ENCODE measurements around the gene CAPZB. TPM values are rescaled to one million over a fixed set of nuclear protein-coding genes. Genes with fewer than 3 reads are reported as not detected.

CAPZB gene
- polyA plus RNA-seq, 2 of the 4 experiments (the other 2 are of a cell fraction): 133 to 296 TPM

DNA sequence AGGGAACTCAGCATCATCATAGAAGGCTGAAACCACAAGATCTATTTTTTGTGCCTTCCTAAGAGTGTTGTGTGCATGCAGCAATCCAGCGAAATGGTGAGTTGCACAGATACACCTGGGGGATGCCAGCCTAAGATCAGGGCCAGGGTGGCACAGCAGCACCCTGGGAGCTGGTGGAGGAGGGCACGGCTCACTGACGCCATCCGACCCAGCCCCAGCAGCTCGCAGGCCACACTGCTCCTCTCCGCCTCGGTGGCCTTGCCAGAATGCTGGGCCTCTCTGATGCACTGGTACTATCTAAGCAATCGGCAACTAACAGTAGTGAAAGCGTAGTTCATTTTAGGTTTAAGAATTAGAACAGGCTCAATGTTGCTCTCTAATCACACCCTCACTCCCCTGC is 37.8 kb downstream of the CAPZB start (continued):
- TF ChIP-seq EHF (CRISPR knock-in tag; IDR thresholded peaks at IDR 0.05) (no peak), ZNF302 (CRISPR knock-in tag; IDR thresholded peaks at IDR 0.05) (no peak), SREBF2 (IDR thresholded peaks at IDR 0.05) (no peak), JUNB (IDR thresholded peaks at IDR 0.05) (no peak), HOXB5 (CRISPR knock-in tag; IDR thresholded peaks at IDR 0.05) (no peak), RNF2 (IDR thresholded peaks at IDR 0.05; ENCODE audit: borderline replicate concordance, low read depth) (no peak), POLR2AphosphoS2 (conservative IDR thresholded peaks at IDR 0.05; ENCODE audit: low read length) (no peak), EHMT2 (IDR thresholded peaks at IDR 0.05; ENCODE audit: low read depth) (no peak), ZFP36 (IDR thresholded peaks at IDR 0.05; ENCODE audit: borderline replicate concordance, partially characterized antibody) (no peak), MAZ (IDR thresholded peaks at IDR 0.05; ENCODE audit: borderline replicate concordance, low read depth, low read length) (no peak)
- TF ChIP-seq, protein P1, sequence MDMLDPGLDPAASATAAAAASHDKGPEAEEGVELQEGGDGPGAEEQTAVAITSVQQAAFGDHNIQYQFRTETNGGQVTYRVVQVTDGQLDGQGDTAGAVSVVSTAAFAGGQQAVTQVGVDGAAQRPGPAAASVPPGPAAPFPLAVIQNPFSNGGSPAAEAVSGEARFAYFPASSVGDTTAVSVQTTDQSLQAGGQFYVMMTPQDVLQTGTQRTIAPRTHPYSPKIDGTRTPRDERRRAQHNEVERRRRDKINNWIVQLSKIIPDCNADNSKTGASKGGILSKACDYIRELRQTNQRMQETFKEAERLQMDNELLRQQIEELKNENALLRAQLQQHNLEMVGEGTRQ (IDR thresholded peaks at IDR 0.05): no peak

DNA sequence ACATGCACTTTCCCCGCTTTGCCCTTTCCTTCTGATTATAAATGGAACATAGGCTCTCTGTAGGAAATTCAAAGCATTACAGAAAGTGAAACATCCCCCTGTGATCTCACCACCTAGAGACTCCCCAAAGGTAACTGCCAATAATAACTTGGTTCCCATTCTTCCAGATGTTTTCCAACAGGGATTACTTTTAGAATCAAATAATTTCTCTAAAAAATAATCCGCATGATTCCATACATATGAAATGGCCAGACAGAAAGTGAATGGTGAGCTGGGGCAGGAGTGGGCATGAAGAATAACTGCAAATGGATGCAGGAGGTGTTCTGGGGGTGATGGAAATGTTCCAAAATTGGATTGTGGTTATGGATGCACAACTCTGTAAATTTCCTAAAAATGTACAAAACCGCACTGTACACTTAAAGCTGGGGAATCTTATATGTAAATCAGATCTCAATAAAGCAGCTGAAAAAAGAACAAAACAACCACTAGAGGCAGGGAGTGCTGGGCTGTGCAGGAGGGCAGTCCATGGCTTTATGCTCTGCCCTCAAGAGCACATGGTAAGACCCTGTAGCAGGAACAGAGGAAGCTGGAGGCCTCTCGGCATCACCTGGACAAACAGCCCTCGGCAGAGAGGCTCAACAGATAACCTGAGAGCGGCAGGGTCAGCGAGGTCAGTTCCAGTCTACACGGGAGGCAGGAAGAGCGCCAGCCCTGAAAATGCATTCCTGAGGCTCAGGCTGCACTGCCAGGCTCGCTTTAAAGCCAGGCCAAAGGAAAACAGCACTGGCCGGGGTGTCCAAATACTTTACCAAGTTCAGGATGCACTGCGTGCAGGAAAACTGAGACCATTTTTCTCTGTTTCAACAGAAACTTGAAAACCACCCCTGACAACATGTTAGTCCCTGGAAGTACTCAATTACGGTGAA is 39.7 kb downstream of the CAPZB start:
- Histone ChIP-seq H3K4me3 (no peak overlapping the region), H3K27ac (peak overlapping the region; percentile 29 to 75; a peak in 5 of 6 replicates), H3K4me2 (peak overlapping the region; percentile 69), H3K9me3 (no peaks in the 10 kb centered on the region), H3K4me1 (peaks cover 94% of the 10 kb centered on the region)
- ChIA-PET POLR2A (interaction anchor here (0.6 kb wide), 1 partner anchor 166 kb away, joined by 4 read pairs; no protein-coding TSS in a partner anchor), CTCF (interaction anchor here (0.6 to 1.6 kb wide), 2 partner anchors 41 to 205 kb away, joined by 4 read pairs; no protein-coding TSS in a partner anchor)
- no peak for TF ChIP-seq ESRRA (IDR thresholded peaks at IDR 0.05; ENCODE audit: borderline replicate concordance, low read length)
- TF ChIP-seq, protein P2, sequence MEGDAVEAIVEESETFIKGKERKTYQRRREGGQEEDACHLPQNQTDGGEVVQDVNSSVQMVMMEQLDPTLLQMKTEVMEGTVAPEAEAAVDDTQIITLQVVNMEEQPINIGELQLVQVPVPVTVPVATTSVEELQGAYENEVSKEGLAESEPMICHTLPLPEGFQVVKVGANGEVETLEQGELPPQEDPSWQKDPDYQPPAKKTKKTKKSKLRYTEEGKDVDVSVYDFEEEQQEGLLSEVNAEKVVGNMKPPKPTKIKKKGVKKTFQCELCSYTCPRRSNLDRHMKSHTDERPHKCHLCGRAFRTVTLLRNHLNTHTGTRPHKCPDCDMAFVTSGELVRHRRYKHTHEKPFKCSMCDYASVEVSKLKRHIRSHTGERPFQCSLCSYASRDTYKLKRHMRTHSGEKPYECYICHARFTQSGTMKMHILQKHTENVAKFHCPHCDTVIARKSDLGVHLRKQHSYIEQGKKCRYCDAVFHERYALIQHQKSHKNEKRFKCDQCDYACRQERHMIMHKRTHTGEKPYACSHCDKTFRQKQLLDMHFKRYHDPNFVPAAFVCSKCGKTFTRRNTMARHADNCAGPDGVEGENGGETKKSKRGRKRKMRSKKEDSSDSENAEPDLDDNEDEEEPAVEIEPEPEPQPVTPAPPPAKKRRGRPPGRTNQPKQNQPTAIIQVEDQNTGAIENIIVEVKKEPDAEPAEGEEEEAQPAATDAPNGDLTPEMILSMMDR (IDR thresholded peaks at IDR 0.05): peak; percentile 21; the same call in 1 of the 3 replicates
- TF ChIP-seq, protein P3, sequence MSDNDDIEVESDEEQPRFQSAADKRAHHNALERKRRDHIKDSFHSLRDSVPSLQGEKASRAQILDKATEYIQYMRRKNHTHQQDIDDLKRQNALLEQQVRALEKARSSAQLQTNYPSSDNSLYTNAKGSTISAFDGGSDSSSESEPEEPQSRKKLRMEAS (IDR thresholded peaks at IDR 0.05): peak; percentile 57
- FAIRE-seq: no peak
- peak; percentile 78 to 85 for ATAC-seq
- 34% methylated on average over 8 of the region's 13 CpGs for WGBS (ENCODE audit: missing lambda C conversion rate)
- DNase-seq (ENCODE audit: low read depth in 1 of 2, low spot score in 1 of 2): peak; percentile 42 to 44

DNA sequence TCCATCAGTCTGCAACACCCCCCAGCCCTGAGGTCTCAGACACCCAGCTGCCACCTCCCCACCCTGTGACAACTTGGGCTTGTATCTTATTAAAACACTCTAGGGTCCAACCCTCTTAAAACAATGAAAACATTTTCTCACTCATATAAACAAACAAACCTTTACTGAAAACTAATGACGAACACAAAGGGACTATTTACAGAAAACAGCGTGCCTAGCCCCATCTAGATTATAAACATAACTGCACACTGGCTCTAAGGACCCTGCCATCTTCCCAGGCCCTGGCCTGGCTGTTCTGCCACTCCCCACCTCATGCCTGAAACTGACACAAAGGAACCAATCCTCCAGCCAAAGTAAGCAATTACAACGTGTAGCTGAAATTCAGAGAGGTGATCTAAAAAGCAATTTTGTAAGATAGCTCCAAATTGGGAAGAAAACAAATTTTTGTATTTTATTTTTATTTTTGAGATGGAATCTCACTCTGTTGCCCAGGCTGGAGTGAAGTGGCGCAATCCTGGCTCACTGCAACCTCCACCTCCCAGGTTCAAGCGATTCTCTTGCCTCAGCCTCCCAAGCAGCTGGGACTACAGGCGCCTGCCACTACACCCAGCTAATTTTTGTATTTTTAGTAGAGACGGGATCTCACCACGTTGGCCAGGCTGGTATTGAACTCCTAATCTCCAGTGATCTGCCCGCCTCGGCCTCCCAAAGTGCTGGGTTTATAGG is 40.9 kb downstream of the CAPZB start:
- no peak overlapping the region for H3K4me3 ChIP-seq
- ChIA-PET POLR2A (no interaction called here), CTCF (interaction anchor here (0.7 to 1.6 kb wide), 5 partner anchors 14 to 209 kb away, joined by 3 to 6 read pairs (median 3); no protein-coding TSS in a partner anchor)
- FAIRE-seq: no peak
- peaks cover 94% of the 10 kb centered on the region for H3K4me1 ChIP-seq
- H3K4me2 ChIP-seq: no peak overlapping the region
- H3K9me3 ChIP-seq: no peaks in the 10 kb centered on the region
- WGBS (ENCODE audit: missing lambda C conversion rate): 74% methylated on average over 10 of the region's 10 CpGs
- ATAC-seq: no peak
- no peak for DNase-seq (ENCODE audit: low read depth in 1 of 2, low spot score in 1 of 2)
- no peak for TF ChIP-seq NFE2L2 (conservative IDR thresholded peaks at IDR 0.05; ENCODE audit: low read length)
- TF ChIP-seq CEBPB (IDR thresholded peaks at IDR 0.05): 0 out of 4 replicates have a peak, but pooled peaks of 1 of the 2 experiments have one; percentile 7
- 0 out of 6 replicates have a peak overlapping the region, but pooled peaks of 1 of the 2 experiments have one; percentile 30 for H3K27ac ChIP-seq

Data from A549 (cell line).